GM12872 (cell line): Measurements from ENCODE around the gene ATMIN.

Experiments
- TF ChIP-seq, protein P1 (sequence below): IDR thresholded peaks from 3 replicates; pipeline ENCODE4 v1.5.1; 2011; ENCODE audit warnings: low read depth, mild to moderate bottlenecking, low read length, moderate library complexity; ENCODE audit not compliant: insufficient read depth

ATMIN gene

DNA sequence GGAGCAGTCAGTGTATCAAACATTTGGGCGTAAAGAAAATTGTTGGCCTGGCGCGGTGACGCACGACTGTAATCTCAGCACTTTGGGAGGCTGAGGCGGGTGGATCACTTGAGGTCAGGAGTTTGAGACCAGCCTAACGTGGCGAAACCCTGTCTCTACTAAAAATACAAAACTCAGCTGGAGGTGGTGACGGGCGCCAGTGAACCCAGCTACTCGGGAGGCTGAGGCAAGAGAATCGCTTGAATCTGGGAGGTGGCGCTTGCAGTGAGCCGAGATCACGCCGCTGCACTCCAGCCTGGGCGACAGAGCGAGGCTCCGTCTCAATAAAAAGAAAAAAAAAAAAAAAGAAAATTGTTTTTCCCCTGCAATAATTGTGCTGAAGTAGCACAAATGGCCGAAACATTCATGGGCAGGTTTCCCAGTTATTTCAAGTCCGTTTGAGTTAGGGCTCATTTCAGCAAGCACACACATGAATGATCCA lies 59.2 kb downstream of the ATMIN start:
- TF ChIP-seq, protein P1, sequence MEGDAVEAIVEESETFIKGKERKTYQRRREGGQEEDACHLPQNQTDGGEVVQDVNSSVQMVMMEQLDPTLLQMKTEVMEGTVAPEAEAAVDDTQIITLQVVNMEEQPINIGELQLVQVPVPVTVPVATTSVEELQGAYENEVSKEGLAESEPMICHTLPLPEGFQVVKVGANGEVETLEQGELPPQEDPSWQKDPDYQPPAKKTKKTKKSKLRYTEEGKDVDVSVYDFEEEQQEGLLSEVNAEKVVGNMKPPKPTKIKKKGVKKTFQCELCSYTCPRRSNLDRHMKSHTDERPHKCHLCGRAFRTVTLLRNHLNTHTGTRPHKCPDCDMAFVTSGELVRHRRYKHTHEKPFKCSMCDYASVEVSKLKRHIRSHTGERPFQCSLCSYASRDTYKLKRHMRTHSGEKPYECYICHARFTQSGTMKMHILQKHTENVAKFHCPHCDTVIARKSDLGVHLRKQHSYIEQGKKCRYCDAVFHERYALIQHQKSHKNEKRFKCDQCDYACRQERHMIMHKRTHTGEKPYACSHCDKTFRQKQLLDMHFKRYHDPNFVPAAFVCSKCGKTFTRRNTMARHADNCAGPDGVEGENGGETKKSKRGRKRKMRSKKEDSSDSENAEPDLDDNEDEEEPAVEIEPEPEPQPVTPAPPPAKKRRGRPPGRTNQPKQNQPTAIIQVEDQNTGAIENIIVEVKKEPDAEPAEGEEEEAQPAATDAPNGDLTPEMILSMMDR: no peak

DNA sequence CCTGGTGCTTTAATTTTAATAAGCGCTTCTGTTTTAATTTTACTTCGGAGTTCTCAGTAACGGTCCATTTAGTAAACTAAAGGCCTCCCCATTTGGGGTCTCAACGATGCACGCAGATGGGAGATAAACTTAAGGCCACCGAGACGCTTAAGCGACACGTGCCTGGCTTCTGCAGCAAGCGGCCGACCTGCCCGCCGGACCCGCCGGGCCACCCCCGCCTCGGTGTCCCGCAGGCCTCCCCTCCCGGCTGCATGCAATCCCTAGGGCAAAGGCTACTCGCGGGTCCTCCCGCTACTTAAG lies 60.0 kb downstream of the ATMIN start:
- TF ChIP-seq, protein P1: no peak

DNA sequence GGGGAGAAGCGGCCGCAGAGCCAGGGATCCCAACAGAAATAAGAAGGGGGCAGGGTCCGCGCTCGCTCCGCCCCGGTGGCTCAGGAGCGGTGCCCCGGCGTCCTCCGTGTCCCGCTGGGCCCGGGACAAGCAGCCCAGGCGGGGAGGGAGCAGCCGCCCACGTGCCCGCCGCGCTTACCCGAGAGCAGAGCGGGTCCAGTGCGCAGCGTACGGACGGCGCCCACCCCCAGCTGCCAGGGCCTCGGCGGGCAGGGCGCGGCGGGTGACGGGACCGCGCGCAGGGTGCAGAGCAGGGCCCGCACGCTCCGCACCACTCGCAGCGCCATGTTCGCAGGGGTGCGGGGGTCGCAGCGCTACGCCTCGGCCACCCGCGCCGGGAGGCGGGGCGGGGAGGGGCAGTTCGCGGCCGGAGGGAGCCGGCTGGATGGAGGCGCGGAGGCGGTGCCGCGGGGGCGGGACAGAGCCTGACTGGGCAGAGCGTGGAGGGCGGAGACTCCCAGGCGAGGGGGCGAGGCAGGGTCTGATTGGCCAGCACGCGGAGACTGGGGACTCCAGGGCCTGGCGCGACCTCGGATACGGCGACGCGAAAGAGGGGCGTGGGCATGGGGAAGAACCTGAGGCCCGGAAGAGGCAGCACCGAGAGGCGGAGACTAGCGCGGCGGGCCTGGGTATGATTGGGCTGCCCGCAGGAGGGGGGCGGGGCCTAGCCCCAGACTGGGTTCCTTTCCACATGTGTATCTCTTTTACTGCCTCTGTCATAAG lies 60.5 kb downstream of the ATMIN start, which contains the start of gene GCSH:
GCSH (minus strand) TSS at position 443 of the 762 bp plus-strand sequence; CDS start at position 326, 117 bp downstream.
- TF ChIP-seq, protein P1: no peak

DNA sequence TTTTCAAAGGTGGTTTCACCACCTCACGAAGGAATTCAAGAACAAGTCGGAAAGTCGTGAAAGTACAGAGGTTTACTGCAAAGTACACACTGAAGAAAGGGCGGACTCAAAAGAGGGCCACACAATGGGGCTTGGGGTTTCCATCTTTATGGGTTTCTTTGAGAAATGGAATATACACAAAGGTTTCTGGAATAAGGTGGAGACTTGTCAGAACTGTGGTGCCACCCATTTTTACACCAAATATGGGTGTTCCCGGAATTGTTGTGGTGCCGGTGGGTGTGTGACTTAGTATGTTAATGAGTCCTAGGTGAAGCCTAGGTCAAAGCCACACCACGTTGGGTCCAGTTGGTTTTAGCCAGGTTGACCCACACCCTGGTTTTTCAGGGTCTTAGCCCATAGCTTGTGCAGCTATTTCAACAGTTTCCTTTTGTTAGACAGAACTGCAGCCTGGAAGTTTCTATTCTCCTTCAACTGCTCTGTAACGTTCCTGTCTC lies 61.1 kb downstream of the ATMIN start:
- TF ChIP-seq, protein P1: no peak
